SH-SY5Y (cell line): ENCODE measurements around the gene DENND10.

ENCODE experiments used
- GATA2 ChIP-seq: IDR thresholded peaks from 2 replicates; pipeline ENCODE4 v1.6.1; 2011; ENCODE audit warnings: mild to moderate bottlenecking, low read depth, low read length
- GATA3 ChIP-seq: IDR thresholded peaks from 2 replicates; pipeline ENCODE4 v1.6.1; 2011; ENCODE audit warnings: low read depth, mild to moderate bottlenecking, low read length, moderate library complexity

DNA sequence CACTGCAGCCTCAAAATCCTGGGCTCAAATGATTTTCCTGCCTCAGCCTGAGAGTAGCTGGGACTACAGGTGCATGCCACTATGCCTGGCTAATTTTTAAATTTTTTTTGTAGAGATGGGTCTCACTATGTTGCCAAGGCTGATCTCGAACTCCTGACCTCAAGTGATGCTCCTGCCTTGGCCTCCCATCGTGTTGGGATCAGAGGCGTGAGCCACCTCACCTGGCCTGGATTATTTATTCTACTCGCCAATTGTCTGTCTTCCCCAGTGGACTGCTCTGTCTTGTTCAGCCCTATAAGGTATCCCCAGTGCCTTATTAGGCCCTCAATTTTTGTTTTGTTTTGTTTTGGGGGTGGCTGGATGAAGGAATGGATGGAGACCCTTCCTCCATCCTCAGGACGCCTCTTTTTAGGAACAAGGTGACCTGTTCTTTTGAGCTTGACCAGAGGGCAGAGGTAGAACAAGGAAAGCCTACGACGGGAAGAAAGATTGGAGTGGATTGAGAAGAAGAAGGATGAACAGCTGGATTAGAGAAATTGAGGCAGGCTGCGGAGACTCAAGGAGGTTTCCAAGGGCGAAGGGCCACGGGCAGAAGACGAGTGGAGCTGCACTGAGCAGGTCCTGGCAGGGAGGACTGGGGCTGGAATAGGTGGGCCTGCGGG lies 541 bp upstream of the DENND10 start:
- TF ChIP-seq GATA2 (no peak), GATA3 (no peak)
